Lower lobe of right lung (tissue), 2 donors: Measurements from ENCODE around the gene ZMYM2. TPM values are rescaled to one million over a fixed set of nuclear protein-coding genes. Genes with fewer than 3 reads are reported as not detected.

Source experiments
- ATAC-seq, 2 donors: fragments of 200-7000 bp; cut with Tn5 transposase; one replicate each; pipeline ENCODE4 v1.9.1; 2020 to 2022; ENCODE audit warnings: mild to moderate bottlenecking in 2 of 2, moderate library complexity in 2 of 2
- DNase-seq: peaks from one replicate; pipeline ENCODE4 v3.0.0-alpha.2; 2020
- H3K27ac ChIP-seq: fragments of 200-600 bp; one replicate; pipeline ENCODE4 v1.8.0; 2022
- H3K27me3 ChIP-seq: fragments of 200-600 bp; one replicate; pipeline ENCODE4 v1.8.0; 2022; ENCODE audit warnings: low read depth
- H3K36me3 ChIP-seq: fragments of 200-600 bp; one replicate; pipeline ENCODE4 v1.8.0; 2022; ENCODE audit warnings: mild to moderate bottlenecking
- H3K4me1 ChIP-seq: fragments of 200-600 bp; one replicate; pipeline ENCODE4 v1.8.0; 2022
- H3K4me3 ChIP-seq: fragments of 200-600 bp; one replicate; pipeline ENCODE4 v1.8.0; 2022; ENCODE audit warnings: mild to moderate bottlenecking
- H3K9me3 ChIP-seq: fragments of 200-600 bp; one replicate; pipeline ENCODE4 v1.8.0; 2022
- intact Hi-C: fragments of 100-400 bp; cut with DNase I; formaldehyde crosslinking; loops from one replicate; pipeline ENCODE4 v1.11.0; 2022
- total RNA-seq: library from RNA; stranded (reverse); fragmentation: NEBNext Ultra II Directional; extraction: Animal tissue kit (Norgen Biotek cat#: 25700); gene quantifications from one replicate; pipeline ENCODE4 v1.2.1, GENCODE V29; 2021
- TF ChIP-seq, protein P1 (sequence below): fragments of 200-600 bp; IDR thresholded peaks from one replicate; pipeline ENCODE4 v1.8.0; 2022; ENCODE audit warnings: antibody characterized with exemption, mild to moderate bottlenecking
- donor health status: DM: no; HTN: yes; CAD: no; lungs with severe emphysema.

Gene ZMYM2
- total RNA-seq, 1 donor from 2014 or later: 71.5 TPM

DNA sequence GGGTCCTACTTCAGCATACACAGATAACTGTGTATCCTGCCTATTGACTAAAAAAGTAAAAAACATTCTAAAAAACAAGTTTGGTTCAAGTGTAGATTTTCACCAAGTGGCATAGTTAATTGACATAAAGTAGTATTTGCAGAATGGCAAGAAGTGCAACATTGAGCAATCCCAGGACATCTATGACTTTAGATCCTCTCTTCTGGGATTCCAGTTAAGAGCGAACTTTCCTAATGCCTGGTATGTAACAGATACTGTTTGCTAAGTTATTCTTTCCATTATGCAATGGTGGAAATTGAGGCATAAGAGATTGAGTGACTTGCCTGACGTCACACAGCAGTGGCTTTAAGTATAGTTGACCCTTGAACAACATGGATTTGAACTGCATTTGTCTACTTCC, 96.1 kb downstream of the ZMYM2 start:
- Histone ChIP-seq H3K27me3 (no peaks in the 10 kb centered on the region), H3K4me3 (no peak overlapping the region), H3K9me3 (no peaks in the 10 kb centered on the region), H3K4me1 (peaks cover 8% of the 10 kb centered on the region), H3K27ac (no peak overlapping the region), H3K36me3 (peaks cover 82% of the 10 kb centered on the region)
- ATAC-seq (no peak), DNase-seq (no peak)
- intact Hi-C loops: no loop called here
- TF ChIP-seq, protein P1, sequence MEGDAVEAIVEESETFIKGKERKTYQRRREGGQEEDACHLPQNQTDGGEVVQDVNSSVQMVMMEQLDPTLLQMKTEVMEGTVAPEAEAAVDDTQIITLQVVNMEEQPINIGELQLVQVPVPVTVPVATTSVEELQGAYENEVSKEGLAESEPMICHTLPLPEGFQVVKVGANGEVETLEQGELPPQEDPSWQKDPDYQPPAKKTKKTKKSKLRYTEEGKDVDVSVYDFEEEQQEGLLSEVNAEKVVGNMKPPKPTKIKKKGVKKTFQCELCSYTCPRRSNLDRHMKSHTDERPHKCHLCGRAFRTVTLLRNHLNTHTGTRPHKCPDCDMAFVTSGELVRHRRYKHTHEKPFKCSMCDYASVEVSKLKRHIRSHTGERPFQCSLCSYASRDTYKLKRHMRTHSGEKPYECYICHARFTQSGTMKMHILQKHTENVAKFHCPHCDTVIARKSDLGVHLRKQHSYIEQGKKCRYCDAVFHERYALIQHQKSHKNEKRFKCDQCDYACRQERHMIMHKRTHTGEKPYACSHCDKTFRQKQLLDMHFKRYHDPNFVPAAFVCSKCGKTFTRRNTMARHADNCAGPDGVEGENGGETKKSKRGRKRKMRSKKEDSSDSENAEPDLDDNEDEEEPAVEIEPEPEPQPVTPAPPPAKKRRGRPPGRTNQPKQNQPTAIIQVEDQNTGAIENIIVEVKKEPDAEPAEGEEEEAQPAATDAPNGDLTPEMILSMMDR: no peak

DNA sequence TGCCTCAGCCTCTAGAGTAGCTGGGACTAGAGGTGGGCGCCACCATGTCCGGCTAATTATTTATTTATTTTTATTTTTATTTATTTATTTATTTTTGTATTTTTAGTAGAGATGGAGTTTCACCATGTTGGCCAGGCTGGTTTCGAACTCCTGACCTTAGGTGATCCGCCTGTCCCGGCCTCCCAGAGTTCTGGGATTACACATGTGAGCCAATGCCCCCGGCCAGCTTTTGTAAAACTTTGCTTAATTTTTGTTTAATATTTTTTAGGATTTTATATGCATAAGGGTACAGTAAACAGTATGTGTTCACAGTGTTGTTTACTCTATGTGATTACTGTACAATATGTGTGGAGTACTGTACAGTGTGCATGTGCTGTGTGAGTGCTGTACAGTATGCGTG, 98.7 kb downstream of the ZMYM2 start:
- H3K4me3 ChIP-seq: no peak overlapping the region
- ATAC-seq: no peak
- H3K27ac ChIP-seq: no peak overlapping the region
- intact Hi-C loops: no loop called here
- no peaks in the 10 kb centered on the region for H3K4me1 ChIP-seq
- peaks cover 96% of the 10 kb centered on the region for H3K36me3 ChIP-seq
- H3K27me3 ChIP-seq: no peaks in the 10 kb centered on the region
- TF ChIP-seq, protein P1: no peak
- no peak for DNase-seq
- H3K9me3 ChIP-seq: no peaks in the 10 kb centered on the region

DNA sequence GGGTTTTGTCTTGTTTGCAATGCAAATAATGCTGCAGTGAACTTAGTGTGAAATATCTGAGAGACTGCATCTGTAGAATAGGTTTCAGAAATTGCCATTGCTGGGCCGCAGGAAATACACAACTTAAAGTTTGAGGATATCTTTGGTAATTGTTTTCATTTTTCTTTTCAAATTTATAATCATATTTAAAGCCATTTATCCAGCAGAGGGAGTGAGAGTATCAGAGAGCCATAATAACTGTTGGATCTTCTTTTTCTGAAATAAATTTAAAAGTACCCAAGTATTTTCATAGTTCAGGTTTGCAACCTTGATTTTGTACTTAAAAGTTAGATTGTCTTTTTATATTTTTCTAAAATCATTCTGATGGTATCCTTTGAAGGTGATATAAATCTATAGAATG, 99.4 kb downstream of the ZMYM2 start:
- H3K4me3 ChIP-seq: no peak overlapping the region
- H3K27me3 ChIP-seq: no peaks in the 10 kb centered on the region
- peaks cover 96% of the 10 kb centered on the region for H3K36me3 ChIP-seq
- no peaks in the 10 kb centered on the region for H3K9me3 ChIP-seq
- DNase-seq: no peak
- no peak for ATAC-seq
- no peak overlapping the region for H3K27ac ChIP-seq
- TF ChIP-seq, protein P1: no peak
- H3K4me1 ChIP-seq: no peaks in the 10 kb centered on the region
- intact Hi-C loops: no loop called here

DNA sequence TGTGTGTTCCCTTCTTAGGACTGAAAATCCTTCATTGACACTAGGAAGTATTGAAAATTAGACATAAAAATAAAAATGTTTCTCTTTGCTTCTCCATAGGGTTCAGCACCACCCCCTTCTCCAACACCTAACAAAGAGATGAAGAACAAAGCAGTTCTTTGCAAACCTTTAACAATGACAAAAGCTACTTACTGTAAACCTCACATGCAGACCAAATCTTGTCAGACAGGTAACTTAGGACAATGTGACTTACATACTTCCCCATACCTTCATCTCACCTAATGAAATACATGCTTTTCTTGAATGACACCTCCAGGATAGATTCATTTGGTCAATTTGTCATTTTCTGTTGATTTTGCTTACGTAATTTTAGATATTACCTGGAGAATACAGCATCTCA, 99.9 kb downstream of the ZMYM2 start:
- Histone ChIP-seq H3K9me3 (no peaks in the 10 kb centered on the region), H3K4me3 (no peak overlapping the region), H3K4me1 (no peaks in the 10 kb centered on the region), H3K36me3 (peaks cover 96% of the 10 kb centered on the region), H3K27me3 (no peaks in the 10 kb centered on the region), H3K27ac (no peak overlapping the region)
- DNase-seq (no peak), ATAC-seq (no peak)
- intact Hi-C loops: no loop called here
- TF ChIP-seq, protein P1: no peak

DNA sequence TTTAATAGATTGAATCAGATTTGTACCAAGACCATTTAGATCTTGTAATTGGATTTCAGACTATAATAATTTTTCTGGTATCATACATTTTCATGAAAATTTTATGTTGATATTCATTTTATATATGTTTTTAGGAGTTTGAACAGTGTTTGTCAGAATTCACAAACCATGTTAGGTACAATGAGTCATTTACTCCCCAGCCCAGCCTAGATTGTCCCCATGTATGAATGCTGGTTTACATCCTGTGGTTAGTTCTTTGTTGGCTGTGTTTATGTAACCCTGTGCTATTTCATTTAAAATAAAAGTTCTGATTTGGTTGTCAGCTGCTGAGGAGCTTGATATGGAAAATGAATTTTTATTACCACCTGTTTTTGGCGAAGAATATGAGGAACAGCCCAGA, 105.6 kb downstream of the ZMYM2 start:
- DNase-seq (no peak), ATAC-seq (no peak)
- no peaks in the 10 kb centered on the region for H3K9me3 ChIP-seq
- no peak overlapping the region for H3K27ac ChIP-seq
- intact Hi-C loops: no loop called here
- TF ChIP-seq, protein P1: no peak
- H3K36me3 ChIP-seq: peaks cover 96% of the 10 kb centered on the region
- no peaks in the 10 kb centered on the region for H3K4me1 ChIP-seq
- no peaks in the 10 kb centered on the region for H3K27me3 ChIP-seq
- no peak overlapping the region for H3K4me3 ChIP-seq

DNA sequence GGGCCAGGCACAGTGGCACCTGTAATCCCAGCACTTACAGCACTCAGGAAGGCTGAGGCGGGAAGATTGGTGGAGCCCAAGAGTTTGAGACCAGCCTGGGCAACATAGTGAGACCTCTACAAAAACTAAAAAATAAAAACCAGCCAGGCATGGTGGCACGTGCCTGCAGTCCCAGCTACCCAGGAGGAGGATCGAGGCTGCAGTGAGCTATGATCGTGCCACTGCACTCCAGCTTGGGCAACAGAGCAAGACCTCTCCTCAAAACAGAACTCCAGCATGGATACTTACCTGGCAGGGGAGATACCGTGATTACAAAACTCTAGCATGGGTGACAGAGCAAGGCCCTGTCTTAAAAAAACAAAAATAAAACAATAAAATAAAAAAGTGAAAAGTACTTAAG, 107.0 kb downstream of the ZMYM2 start:
- no peak overlapping the region for H3K27ac ChIP-seq
- no peak for DNase-seq
- peaks cover 95% of the 10 kb centered on the region for H3K36me3 ChIP-seq
- H3K27me3 ChIP-seq: no peaks in the 10 kb centered on the region
- H3K4me3 ChIP-seq: no peak overlapping the region
- TF ChIP-seq, protein P1: no peak
- no peaks in the 10 kb centered on the region for H3K4me1 ChIP-seq
- no peaks in the 10 kb centered on the region for H3K9me3 ChIP-seq
- intact Hi-C loops: no loop called here
- ATAC-seq: no peak
